GM18909 (cell line): Measurements from ENCODE around the gene ARPP19.
"Not testable (repeated sequence)": the region's sequence is repeated elsewhere in the genome, so short reads cannot be mapped to it uniquely, and the experiment has no call there.

Experiments
- ATAC-seq: cut with Tn5 transposase; IDR thresholded peaks from one replicate; pipeline ENCODE4 v1.9.1; 2021; ENCODE audit warnings: mild to moderate bottlenecking; ENCODE audit not compliant: unreplicated experiment, poor library complexity

Gene ARPP19

GRCh38 chr15:52568601-52569585, at the start of gene ARPP19:
TSS of gene ARPP19 (minus strand) at chr15:52569030. CDS start at chr15:52568892, 138 bp downstream.
- ATAC-seq: peak; percentile 76

- ATAC-seq: no peak
Measured at GRCh38 chr15:52617026-52617425, 48.2 kb upstream of the ARPP19 start.

GRCh38 chr15:52615302-52615701, 46.5 kb upstream of the ARPP19 start:
- ATAC-seq: no peak

- ATAC-seq: no peak
Measured at GRCh38 chr15:52609593-52609992, 40.8 kb upstream of the ARPP19 start.

GRCh38 chr15:52584414-52584813, 15.6 kb upstream of the ARPP19 start:
- no peak for ATAC-seq

GRCh38 chr15:52579852-52580251, 11.0 kb upstream of the ARPP19 start:
- no peak for ATAC-seq

GRCh38 chr15:52576692-52577091, 7.9 kb upstream of the ARPP19 start:
- no peak for ATAC-seq

- not testable (repeated sequence) for ATAC-seq
Measured at GRCh38 chr15:52575573-52575972, 6.7 kb upstream of the ARPP19 start.

GRCh38 chr15:52575072-52575471, 6.2 kb upstream of the ARPP19 start:
- no peak for ATAC-seq

- ATAC-seq: not testable (repeated sequence)
Measured at GRCh38 chr15:52574623-52575022, 5.8 kb upstream of the ARPP19 start.

- ATAC-seq: peak; percentile 14
Measured at GRCh38 chr15:52567871-52568600, 794 bp downstream of the ARPP19 start.

GRCh38 chr15:52566889-52567288, 1.9 kb downstream of the ARPP19 start:
- ATAC-seq: no peak

GRCh38 chr15:52565417-52566358, 3.1 kb downstream of the ARPP19 start:
- ATAC-seq: peak; percentile 39

- no peak for ATAC-seq
Measured at GRCh38 chr15:52563501-52564060, 5.2 kb downstream of the ARPP19 start.

- ATAC-seq: peak; percentile 40
Measured at GRCh38 chr15:52559575-52559974, 9.3 kb downstream of the ARPP19 start.

- peak; percentile 34 for ATAC-seq
Measured at GRCh38 chr15:52559022-52559421, 9.8 kb downstream of the ARPP19 start.

- peak; percentile 88 for ATAC-seq
Measured at GRCh38 chr15:52558196-52558595, 10.6 kb downstream of the ARPP19 start.

- no peak for ATAC-seq
Measured at GRCh38 chr15:52557274-52557641, 11.6 kb downstream of the ARPP19 start.

GRCh38 chr15:52556524-52557273, 12.1 kb downstream of the ARPP19 start:
- ATAC-seq: no peak
